ENCODE measurements around the gene GRK5.

The GRK5 gene

GRCh38 chr10:119364645-119365600, 157.6 kb downstream of the GRK5 start:
- peak; percentile 34 for DNase-seq

DNA sequence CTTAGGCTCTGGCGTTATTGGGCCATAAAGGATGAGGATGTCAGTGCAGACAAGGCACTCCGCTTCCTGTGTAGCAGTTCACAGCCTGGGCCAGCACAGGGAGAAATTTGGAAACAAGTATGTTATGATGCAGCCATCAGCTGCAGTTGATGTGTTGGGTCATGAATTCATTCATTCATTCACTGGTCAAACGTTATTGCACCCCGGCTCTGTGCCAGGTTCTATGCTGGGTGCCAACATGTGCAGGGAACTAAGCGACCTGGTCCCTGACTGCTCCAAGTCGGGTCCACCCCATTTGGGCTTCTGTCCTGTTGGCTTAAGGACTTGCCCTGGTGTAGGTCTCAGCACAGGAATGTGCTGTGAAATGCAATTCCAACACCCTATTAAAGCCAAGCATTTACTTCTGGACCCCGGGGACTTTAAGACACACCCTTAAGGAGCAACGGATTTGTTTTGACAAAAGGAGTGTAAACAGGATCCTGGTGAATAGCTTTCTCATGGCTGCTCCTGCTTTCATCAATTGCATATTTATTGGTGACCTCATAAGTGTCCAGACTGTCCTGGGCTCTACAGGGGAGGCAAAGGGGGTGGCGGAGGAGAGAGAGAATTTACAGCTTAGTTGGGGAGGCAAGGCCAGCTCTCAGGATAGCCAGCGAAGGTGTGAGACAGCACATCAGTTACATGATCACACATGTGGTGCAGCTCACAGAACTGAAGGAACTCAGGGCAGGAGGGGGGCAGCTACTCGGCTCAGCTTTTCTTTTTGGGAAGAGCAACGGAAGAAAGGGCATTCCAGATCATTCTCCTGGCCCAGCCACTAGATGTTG, 158.6 kb downstream of the GRK5 start:
- DNase-seq, result no peak

GRCh38 chr10:119367841-119368549, 160.6 kb downstream of the GRK5 start:
- DNase-seq, result no peak

GRCh38 chr10:119368581-119368980, 161.2 kb downstream of the GRK5 start:
- no peak for DNase-seq

DNA sequence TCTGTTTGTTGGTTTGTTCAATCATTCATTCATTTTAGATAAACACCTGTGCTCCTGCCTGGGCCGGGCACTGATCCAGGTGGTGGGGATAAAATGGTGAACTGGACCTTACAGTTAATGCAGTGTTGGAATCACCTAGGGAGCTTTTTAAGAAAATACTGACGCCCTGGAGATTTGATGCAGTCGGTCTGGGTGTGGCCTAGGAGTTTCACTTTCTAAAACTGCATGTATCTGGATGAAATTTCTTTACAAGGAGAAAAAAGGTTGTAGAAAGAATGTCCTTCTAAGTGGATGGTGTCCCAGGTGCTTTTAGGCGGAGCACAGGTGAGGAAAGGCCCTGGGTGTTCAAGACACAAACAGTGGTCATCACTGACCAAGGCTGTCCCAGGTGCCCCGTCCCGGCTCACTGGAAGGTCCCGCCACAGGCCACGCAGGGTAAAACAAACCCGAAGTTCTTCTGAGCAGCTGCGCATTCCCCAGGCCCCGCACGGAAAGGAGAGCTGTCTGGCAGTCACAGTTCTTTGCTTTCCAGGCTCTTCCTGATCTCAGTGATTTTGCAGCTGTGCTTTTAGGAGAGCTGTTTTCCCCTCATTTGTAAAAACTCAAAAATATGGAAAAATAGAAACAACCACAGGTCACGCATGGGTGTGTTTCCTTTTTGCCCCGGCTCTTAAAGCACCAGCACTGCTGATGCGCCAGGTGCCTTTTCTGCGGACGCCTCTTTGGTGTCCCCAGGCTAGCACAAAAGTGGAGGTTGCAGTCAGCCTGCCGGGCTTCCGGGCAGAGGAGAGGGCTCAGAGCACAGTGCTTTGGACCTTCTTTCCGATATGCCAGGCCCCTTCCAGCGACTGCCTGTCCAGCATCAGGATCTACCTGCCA, 161.9 kb downstream of the GRK5 start:
- DNase-seq, result no peak

DNA sequence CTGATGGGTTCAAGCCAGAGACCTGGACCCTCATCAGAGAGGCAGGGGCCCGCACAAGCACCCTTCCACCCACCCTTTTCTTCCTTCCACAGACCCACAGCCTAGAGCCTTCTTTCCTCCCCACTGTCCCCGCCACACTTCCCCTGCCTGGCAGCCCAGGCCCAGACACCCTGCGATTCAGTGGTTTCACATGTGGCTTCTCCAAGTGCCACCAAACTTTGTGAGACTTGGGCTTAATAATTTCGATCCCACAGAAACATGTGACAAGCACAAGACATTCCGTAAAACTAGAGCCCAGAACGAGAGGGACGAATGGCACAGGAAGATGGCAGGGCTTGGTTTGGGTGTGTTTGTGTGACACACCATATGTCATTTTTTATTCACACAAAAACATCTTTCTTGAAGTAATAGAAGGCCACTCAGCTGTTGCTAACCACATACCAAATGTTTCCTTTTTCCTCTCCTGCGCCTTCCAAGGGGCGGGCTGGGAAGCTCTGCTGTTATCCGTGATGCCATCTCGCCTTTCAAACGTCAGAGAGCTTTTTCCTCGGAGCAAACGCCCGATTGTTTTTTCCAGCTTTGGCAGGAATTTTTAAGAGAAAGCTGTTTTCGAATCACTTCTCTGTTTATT, 162.9 kb downstream of the GRK5 start:
- DNase-seq, result peak; percentile 67

DNA sequence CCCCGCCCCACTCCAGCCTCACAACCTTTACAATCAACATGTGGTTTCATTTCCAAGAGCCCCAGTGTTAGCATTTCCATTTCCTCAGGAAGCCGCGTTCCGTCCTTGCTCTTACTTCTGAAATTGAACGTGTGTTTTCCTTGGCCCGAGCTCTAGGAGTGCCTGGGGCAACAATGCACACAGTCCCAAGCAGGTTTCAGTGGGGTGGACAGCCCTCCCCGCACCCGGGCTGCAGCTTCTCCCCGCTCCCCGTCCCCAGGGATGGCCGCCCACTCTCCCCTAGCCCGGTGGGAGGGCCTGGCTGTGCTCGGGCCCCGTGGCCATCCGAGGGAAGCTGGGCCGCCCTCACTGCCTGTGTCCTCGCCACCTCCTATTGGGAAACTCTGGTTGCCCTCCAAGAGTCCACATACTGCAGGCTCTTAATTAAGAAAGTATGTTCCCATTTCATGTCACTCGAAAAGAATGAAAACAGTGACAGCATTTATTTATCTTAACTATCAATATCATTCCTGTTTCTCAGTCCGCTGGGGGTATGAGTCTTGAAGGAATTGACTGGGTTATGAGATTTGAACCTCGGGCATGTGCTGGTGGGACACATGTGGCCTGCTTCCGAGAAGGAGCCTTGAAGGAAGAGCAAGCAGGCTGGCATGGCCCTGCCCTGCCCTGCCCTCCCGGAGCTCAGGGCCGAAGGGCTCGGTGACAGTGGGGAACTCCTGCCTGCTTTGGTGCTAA, 163.8 kb downstream of the GRK5 start:
- peak; percentile 90 for DNase-seq

DNA sequence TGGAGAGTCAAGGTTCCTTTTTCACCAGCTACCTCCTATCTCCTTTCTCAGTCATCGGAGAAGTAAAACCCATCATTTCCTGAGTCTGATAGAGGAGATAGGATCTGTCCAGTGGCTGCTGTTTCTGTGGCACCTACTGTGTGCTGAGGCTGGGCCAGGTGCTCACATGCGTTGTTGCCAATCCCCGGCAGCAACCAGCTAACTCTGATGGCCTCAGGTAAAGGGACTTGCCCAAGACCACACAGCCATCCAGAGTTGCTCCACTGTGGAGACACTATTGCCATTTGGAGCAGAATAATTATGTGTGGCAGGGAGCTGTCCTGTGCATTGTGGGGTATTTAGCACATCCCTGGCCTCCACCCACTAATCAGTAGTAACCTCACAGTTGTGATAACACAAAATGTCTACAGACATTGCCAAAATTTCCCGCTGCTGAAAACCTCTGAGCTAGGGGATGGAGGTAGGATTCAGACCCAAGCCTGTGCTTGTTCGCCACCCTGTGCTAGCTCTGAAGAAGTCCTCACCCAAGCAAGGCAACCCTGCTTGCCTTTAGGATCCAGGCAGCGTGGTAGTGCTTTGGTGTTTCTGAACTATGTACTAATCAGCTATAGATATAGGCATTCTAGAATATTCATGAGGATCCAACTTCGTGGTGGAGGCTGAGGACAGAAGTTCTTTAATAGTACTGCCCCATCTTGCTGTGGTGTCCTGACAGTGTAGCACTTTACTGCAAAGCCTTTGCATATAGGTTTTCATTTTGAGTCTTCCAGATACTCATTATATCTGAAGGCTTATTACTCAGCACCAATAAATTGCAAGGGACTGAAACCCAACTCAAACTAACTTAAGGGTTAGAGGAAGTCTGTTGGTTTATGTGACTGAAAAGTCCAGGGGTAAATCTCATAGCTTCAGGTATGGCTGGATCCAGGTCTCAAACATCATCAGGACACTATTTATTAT, 164.6 kb downstream of the GRK5 start:
- no peak for DNase-seq

- DNase-seq, result no peak
Measured at GRCh38 chr10:119373294-119374102, 166.1 kb downstream of the GRK5 start.

GRCh38 chr10:119374236-119374635, 166.9 kb downstream of the GRK5 start:
- DNase-seq, result no peak

- DNase-seq, result no peak
Measured at GRCh38 chr10:119375574-119376272, 168.4 kb downstream of the GRK5 start.

DNA sequence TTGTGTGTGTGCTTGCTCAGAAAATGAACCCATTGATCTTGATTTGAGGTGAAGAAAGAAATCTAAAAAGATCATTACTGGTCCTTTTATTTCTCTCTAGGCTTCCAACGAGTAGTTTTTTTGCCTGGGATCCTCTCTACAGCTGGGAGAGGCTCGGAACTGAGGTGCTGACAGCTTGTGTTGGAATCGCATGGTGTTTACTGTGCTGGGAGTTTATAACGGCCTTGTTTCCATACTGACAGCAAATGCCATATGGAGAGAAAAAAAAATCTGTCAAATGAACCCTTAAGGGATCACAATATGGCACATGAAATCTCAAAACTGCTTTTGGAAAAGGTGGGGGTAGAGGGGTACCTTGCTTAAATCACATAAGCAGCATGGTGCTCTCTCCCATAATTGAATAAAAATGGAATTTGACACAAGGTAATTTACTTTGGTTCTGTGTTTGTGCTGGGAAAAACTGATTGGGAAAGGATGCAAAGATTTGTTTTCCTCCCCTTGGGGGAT, 170.1 kb downstream of the GRK5 start:
- DNase-seq, result no peak

DNA sequence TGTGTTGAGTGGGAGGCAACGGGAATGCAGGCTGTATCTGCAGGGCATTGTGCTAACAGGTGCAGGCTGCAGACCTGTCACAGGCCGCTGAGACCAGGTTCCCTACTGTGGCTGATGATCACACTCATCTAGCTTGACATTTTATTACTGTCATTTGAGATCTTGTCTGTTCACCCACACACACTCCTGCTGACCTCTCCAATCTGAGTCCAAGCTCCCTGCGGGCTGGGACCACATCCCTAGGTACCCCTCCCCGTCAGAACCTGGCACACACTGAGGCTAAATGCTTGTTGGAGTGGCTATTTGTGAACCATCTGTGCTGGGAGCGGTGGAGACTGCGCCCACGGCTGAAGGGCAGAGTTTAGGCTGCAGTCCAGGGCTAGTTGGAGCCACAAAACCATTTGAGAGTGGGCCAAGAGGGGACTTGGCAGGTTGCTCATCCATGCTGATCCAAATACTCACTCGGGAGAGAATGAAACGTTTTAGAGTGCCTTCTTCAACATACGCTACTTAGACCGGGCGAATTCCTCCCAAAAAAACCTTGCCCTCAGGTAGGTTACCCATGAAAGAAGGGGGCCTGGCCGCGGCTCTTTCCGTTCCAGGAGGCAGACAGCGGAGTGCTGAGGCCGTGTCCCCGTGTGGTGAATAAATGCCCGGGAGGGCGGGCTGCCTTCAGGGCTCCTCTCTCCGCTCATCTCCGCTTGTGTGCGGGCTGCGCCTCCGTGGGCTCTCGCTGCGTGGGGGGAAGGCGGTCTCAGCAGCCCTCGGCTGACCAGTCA, 170.8 kb downstream of the GRK5 start:
- DNase-seq, result no peak

DNA sequence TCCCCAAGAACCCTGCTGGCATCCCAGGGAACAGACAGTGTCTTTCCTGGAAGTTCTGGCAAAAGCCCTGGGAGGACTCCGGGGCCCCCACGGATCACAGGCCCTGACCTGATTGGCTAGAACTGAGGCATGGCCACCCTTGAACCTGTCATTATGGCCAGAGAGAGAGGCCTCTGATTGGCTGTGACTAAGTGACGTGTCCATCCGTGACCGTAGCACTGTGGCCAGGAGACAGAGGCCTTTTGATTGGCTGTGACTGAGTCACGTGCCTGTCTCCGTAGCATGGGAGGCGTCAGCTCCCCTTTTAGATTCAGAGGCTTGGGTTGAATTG, 171.3 kb downstream of the GRK5 start:
- DNase-seq, result no peak

- no peak for DNase-seq
Measured at GRCh38 chr10:119379466-119380071, 172.2 kb downstream of the GRK5 start.

DNA sequence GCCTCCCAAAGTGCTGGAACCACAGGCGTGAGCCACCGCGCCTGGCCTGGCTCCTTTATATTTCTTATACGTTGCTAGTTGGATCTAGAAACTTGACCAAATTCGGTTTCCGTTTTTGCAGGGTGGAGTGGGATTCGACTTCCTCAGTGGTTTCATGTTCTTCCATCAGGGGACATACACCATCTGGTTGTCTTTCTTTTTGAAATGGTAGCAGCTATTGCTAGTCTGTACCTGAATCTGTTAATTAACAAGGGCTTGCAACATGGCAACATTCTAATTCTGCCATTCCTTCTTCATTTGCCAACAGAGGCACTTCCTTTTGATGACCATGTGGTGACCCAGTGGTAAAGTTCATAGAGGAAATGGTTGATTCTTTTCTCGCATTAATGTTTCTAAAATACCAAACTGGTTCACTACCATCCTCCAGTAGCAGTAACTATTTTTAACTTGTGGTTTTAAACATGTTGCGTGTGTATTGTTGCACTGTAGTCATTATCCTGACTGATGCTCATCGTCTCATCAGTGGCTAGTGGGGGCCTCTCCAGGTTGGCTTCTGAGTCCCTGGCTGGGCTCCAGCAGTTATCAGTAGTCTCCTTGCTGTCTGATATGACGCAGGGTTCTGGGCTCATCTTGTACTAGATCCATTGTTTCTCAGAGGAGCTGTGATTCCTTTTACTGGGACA, 175.9 kb downstream of the GRK5 start:
- no peak for DNase-seq
